ENCODE measurements around the gene KRT74. TPM values are rescaled to one million over a fixed set of nuclear protein-coding genes. Genes with fewer than 3 reads are reported as not detected.

The KRT74 gene
- total RNA-seq, 4 donors from 2014 or later = 2.0 to 44.4 (median 21.2) TPM

DNA sequence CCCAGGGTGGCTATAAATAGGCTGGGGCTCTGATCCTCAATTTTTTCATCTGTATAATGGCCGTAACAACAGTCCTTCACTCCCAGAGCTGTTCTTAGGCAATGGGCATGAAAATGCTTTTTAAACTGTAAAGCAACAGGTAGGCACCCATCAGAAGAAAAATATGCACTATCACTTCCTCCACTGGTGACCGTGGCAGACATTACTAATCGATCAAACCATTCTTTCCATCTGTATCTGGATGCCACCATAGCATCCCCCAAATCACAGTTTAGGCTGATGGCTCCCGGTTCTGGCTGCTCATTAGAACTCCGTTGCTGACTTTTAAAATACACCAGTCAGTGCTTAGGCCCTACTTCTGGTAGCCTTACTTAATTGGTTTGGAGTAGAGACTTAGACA lies 31.9 kb downstream of the KRT74 start:
- Histone ChIP-seq H3K4me1 (peaks cover 40% of the 10 kb centered on the region), H3K36me3 (no peaks in the 10 kb centered on the region), H3K27me3 (no peaks in the 10 kb centered on the region), H3K27ac (no peak overlapping the region), H3K9me3 (no peaks in the 10 kb centered on the region), H3K4me3 (no peak overlapping the region)
- no peak for DNase-seq (ENCODE audit: low spot score in 2 of 2)
- 97% methylated on average over 5 of the region's 5 CpGs for WGBS
- no peak for TF ChIP-seq POLR2AphosphoS5 (IDR thresholded peaks at IDR 0.05)
- no peak for TF ChIP-seq EP300 (IDR thresholded peaks at IDR 0.05)
- TF ChIP-seq, protein P1, sequence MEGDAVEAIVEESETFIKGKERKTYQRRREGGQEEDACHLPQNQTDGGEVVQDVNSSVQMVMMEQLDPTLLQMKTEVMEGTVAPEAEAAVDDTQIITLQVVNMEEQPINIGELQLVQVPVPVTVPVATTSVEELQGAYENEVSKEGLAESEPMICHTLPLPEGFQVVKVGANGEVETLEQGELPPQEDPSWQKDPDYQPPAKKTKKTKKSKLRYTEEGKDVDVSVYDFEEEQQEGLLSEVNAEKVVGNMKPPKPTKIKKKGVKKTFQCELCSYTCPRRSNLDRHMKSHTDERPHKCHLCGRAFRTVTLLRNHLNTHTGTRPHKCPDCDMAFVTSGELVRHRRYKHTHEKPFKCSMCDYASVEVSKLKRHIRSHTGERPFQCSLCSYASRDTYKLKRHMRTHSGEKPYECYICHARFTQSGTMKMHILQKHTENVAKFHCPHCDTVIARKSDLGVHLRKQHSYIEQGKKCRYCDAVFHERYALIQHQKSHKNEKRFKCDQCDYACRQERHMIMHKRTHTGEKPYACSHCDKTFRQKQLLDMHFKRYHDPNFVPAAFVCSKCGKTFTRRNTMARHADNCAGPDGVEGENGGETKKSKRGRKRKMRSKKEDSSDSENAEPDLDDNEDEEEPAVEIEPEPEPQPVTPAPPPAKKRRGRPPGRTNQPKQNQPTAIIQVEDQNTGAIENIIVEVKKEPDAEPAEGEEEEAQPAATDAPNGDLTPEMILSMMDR (IDR thresholded peaks at IDR 0.05) = no peak

DNA sequence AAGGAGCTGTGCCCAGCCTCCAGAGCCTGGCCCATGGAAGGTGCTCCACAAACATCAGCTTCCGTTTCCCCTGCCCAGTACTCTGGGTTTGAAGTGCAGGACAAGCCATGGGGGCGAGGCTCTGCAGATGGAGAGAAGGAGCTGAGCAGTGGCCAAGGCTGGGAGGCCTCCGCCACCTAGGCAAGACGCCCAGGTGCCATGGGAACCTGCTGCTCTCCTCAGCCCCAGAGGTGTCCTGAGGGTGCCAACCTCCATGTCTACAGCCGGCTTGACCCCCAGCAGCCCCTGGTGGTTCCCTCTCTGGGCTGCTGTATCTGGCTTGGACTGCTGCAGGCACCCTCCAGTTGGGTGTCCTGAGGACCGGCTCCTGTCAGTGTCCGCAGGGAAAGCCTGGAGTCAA lies 33.1 kb downstream of the KRT74 start:
- H3K9me3 ChIP-seq = no peaks in the 10 kb centered on the region
- no peak overlapping the region for H3K4me3 ChIP-seq
- no peak overlapping the region for H3K27ac ChIP-seq
- H3K36me3 ChIP-seq = no peaks in the 10 kb centered on the region
- peaks cover 40% of the 10 kb centered on the region for H3K4me1 ChIP-seq
- whole genome bisulfite sequencing = 75% methylated on average over 5 of the region's 7 CpGs
- no peak for DNase-seq (ENCODE audit: low spot score in 2 of 2)
- H3K27me3 ChIP-seq = no peaks in the 10 kb centered on the region
- TF ChIP-seq, protein P1 (IDR thresholded peaks at IDR 0.05) = no peak
- TF ChIP-seq EP300 (IDR thresholded peaks at IDR 0.05) (no peak), POLR2AphosphoS5 (IDR thresholded peaks at IDR 0.05) (no peak), POLR2A (IDR thresholded peaks at IDR 0.05) (no peak)

DNA sequence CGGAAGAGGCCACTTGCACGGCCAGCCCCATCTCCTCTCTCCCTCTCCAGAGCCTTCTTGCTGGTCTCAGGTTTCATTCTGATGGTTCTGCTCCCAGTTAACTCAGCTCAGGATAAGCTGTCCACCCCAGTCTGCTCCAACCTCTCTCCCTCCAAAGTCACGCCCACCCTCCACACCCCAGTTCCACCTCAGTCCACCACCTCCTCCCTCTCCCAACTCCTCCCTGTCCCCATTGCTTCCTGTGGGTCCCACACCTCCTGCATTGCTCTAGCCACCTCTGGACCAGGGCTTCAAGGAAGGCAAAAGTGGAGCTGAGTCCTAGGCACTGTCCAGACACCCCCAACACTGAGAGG lies 33.8 kb downstream of the KRT74 start:
- 85% methylated on average over 3 of the region's 3 CpGs for WGBS
- Histone ChIP-seq H3K4me3 (no peak overlapping the region), H3K9me3 (no peaks in the 10 kb centered on the region), H3K27ac (peak overlapping the region; percentile 3), H3K36me3 (no peaks in the 10 kb centered on the region), H3K27me3 (no peaks in the 10 kb centered on the region), H3K4me1 (peaks cover 37% of the 10 kb centered on the region)
- no peak for TF ChIP-seq POLR2AphosphoS5 (IDR thresholded peaks at IDR 0.05)
- TF ChIP-seq EP300 (IDR thresholded peaks at IDR 0.05) = no peak
- no peak for TF ChIP-seq POLR2A (IDR thresholded peaks at IDR 0.05)
- TF ChIP-seq, protein P1 (IDR thresholded peaks at IDR 0.05) = no peak
- DNase-seq (ENCODE audit: low spot score in 2 of 2) = no peak

DNA sequence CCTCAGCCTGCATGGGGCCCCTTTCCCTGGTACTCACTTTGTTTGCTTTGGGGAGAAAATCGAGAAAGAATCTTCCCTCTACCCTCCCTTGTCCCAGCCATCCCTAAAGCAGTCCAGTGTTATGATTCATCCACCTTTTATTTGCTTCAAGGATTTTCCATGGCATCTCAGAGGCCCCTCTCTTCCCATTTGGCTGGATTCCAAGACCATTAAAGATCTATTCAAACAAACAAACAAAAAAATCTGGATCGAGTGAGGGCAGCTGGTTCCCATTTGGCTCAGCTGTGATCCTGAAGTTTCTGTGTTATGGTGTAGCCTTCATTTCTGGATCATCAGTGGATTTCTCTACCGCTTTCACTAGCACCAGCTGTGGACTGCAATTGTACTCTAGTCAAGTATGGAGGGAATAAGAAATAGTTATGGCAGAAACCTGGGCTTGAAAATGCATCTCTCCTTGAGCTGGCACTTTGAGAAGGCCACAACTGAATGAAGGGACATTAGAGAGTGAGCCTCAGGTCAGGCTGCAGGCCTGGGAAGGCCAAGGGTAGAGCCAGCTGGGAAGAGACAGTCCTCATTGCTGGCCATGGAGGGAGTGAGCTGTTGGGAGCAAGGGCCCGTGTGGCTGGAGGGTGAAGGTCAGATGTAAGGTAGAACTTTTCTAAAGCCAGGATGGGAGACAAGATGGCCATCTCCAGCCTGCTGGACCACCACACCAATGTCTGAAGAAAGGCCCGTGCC lies 34.4 kb downstream of the KRT74 start:
- Histone ChIP-seq H3K4me3 (no peak overlapping the region), H3K27me3 (no peaks in the 10 kb centered on the region), H3K27ac (peak overlapping the region; percentile 3), H3K4me1 (peaks cover 31% of the 10 kb centered on the region), H3K36me3 (no peaks in the 10 kb centered on the region), H3K9me3 (no peaks in the 10 kb centered on the region)
- DNase-seq (ENCODE audit: low spot score in 2 of 2) = no peak
- 59% methylated on average over 5 of the region's 5 CpGs for WGBS
- TF ChIP-seq POLR2A (IDR thresholded peaks at IDR 0.05) (no peak), POLR2AphosphoS5 (IDR thresholded peaks at IDR 0.05) (no peak), EP300 (IDR thresholded peaks at IDR 0.05) (no peak)
- TF ChIP-seq, protein P1 (IDR thresholded peaks at IDR 0.05) = no peak

DNA sequence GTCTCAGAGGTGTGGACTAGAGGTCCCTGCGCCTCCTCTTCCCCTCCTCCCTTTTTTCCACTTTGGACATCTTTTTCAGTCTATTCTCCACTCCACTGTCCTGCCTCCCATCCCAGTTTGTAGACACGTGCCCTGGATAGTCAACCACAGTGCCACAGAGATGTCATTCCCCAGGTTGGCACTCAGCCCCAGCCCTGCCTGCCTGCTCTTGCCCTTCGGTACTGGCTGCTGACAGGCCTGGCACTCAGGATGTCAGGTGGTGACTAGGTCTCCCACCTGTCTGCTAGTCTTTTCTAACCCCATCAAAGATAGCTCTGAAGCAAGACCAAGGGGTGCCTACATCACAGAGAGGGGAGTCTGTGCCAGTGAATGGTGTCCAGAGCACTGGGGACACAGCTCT lies 36.5 kb downstream of the KRT74 start:
- Histone ChIP-seq H3K9me3 (no peaks in the 10 kb centered on the region), H3K27me3 (no peaks in the 10 kb centered on the region), H3K4me3 (no peak overlapping the region), H3K36me3 (no peaks in the 10 kb centered on the region), H3K27ac (no peak overlapping the region), H3K4me1 (peaks cover 25% of the 10 kb centered on the region)
- 65% methylated on average over 3 of the region's 3 CpGs for WGBS
- DNase-seq (ENCODE audit: low spot score in 2 of 2) = no peak
- TF ChIP-seq POLR2A (IDR thresholded peaks at IDR 0.05) = no peak

DNA sequence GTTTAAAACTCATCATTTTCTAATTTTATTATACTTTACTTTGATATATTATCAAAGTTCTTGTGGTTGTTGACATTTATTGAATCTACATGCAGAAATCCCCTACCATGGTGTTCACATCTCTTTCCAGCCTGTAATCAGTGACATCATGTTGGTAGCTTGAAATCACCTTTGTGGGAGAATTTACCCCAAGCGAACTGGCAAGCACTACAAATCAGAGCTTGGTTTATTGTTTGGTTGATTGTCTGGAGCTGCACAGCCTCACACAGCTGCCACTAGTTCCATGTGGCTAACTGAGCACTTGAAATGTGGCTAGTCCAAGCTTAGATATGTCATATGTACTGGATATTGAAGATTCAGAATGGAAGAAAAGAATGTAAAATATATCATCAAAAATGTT lies 38.1 kb downstream of the KRT74 start:
- Histone ChIP-seq H3K36me3 (no peaks in the 10 kb centered on the region), H3K27ac (no peak overlapping the region), H3K9me3 (no peaks in the 10 kb centered on the region), H3K4me3 (no peak overlapping the region), H3K27me3 (no peaks in the 10 kb centered on the region), H3K4me1 (peaks cover 16% of the 10 kb centered on the region)
- no peak for TF ChIP-seq POLR2A (IDR thresholded peaks at IDR 0.05)
- no peak for TF ChIP-seq POLR2AphosphoS5 (IDR thresholded peaks at IDR 0.05)
- TF ChIP-seq EP300 (IDR thresholded peaks at IDR 0.05) = no peak
- TF ChIP-seq, protein P1 (IDR thresholded peaks at IDR 0.05) = no peak
- WGBS = 75% methylated on average over 1 of the region's 1 CpG
- no peak for DNase-seq (ENCODE audit: low spot score in 2 of 2)

Measured in suprapubic skin (tissue), 4 donors.